HUES6 (cell line): ENCODE data around the gene ARID4B.
"Not testable (repeated sequence)": the region's sequence is repeated elsewhere in the genome, so short reads cannot be mapped to it uniquely, and the experiment has no call there.

Source experiments
- H3K27ac ChIP-seq: 2 replicates; pipeline ENCODE4 v1.7.0; 2013; ENCODE audit warnings: low read depth, mild to moderate bottlenecking, low read length, inconsistent platforms
- H3K27me3 ChIP-seq: 2 replicates; pipeline ENCODE4 v1.6.1; 2013; ENCODE audit warnings: low read length; ENCODE audit not compliant: control insufficient read depth, insufficient read depth
- H3K36me3 ChIP-seq: 2 replicates; pipeline ENCODE4 v1.6.1; 2013; ENCODE audit warnings: low read length; ENCODE audit not compliant: control insufficient read depth, insufficient read depth
- H3K4me1 ChIP-seq: 2 replicates; pipeline ENCODE4 v1.6.1; 2013; ENCODE audit warnings: low read length; ENCODE audit not compliant: control insufficient read depth, insufficient read depth
- H3K4me3 ChIP-seq: 2 replicates; pipeline ENCODE4 v1.5.1; 2013; ENCODE audit warnings: low read depth, low read length
- H3K9ac ChIP-seq: one replicate; pipeline ENCODE4 v1.6.1; 2013; ENCODE audit warnings: mild to moderate bottlenecking, low read length
- H3K9me3 ChIP-seq: 2 replicates; pipeline ENCODE4 v1.6.1; 2013; ENCODE audit warnings: low read depth, low read length; ENCODE audit not compliant: control insufficient read depth, insufficient read depth

ARID4B gene

DNA sequence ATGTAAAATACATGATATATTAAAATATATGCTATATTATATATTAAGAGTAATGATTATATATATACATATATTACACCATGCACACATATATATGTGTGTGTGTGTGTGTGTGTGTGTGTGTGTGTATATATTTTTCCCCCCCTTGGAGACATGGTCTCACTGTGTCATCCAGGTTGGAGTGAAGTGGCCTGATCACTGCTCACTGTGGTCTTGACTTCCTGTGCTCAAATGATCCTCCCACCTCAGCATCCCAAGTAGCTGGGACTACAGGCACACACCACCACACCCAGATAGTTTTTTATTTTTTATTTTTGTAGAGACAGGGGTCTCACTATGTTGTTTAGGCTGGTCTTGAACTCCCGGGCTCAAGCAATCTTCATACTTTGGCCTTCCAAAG lies 112.5 kb downstream of the ARID4B start:
- Histone ChIP-seq H3K27me3 (no peaks in the 10 kb centered on the region), H3K4me1 (no peaks in the 10 kb centered on the region), H3K9ac (no peak overlapping the region), H3K4me3 (no peak overlapping the region), H3K27ac (no peak overlapping the region), H3K36me3 (peaks cover 40% of the 10 kb centered on the region), H3K9me3 (no peaks in the 10 kb centered on the region)

DNA sequence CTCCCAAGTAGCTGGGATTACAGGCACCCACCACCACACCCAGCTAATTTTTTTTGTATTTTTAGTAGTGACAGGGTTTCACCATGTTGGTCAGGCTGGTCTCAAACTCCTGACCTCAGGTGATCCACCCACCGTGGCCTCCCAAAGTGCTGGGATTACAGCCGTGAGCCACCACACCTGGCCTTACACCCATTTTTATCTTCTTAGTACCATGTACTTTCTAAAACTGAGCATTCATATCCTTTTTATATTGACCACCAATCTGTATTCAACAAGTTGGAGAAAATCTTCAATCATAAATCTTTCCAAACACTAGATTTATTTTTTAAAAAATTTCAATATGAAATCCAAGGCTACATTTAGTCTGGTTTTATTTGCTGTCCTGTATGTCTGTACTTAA lies 113.0 kb downstream of the ARID4B start:
- not testable (repeated sequence) for H3K9ac ChIP-seq, H3K27me3 ChIP-seq, H3K27ac ChIP-seq, H3K4me1 ChIP-seq, H3K9me3 ChIP-seq, H3K4me3 ChIP-seq
- H3K36me3 ChIP-seq, result peaks cover 43% of the 10 kb centered on the region

- Histone ChIP-seq H3K4me1 (no peaks in the 10 kb centered on the region), H3K9ac (no peak overlapping the region), H3K4me3 (no peak overlapping the region), H3K9me3 (no peaks in the 10 kb centered on the region), H3K36me3 (peaks cover 46% of the 10 kb centered on the region), H3K27ac (no peak overlapping the region), H3K27me3 (no peaks in the 10 kb centered on the region)
Observed at GRCh38 chr1:235213752-235214151, 114.2 kb downstream of the ARID4B start.

DNA sequence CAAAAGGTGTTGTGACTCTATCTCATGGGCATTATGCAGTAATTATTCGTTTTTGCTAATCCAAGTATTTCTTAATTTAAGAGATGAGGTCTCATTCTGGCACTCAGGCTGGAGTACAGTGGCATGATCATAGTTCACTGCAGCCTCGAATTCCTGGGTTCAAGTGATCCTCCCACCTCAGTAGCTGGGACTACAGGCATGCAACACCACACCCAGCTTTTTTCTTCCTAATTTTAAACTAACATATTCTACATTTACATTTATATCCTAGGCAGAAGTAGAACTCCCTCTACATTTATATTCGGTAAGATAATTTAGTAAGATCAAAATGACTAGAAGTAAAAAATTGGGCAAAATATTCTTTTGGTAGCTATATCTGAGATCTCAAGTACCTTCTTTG lies 116.5 kb downstream of the ARID4B start:
- no peak overlapping the region for H3K4me3 ChIP-seq
- H3K27me3 ChIP-seq, result no peaks in the 10 kb centered on the region
- no peaks in the 10 kb centered on the region for H3K9me3 ChIP-seq
- peaks cover 53% of the 10 kb centered on the region for H3K36me3 ChIP-seq
- no peak overlapping the region for H3K27ac ChIP-seq
- no peaks in the 10 kb centered on the region; the same call in 1 of the 2 replicates for H3K4me1 ChIP-seq
- H3K9ac ChIP-seq, result no peak overlapping the region

GRCh38 chr1:235207209-235207565 lies 120.8 kb downstream of the ARID4B start:
- Histone ChIP-seq H3K4me3 (no peak overlapping the region), H3K27me3 (no peaks in the 10 kb centered on the region), H3K27ac (no peak overlapping the region), H3K36me3 (peaks cover 35% of the 10 kb centered on the region), H3K4me1 (no peaks in the 10 kb centered on the region; the same call in 1 of the 2 replicates), H3K9me3 (no peaks in the 10 kb centered on the region), H3K9ac (no peak overlapping the region)

GRCh38 chr1:235206533-235207208 lies 121.3 kb downstream of the ARID4B start:
- Histone ChIP-seq H3K36me3 (peaks cover 30% of the 10 kb centered on the region), H3K4me3 (no peak overlapping the region), H3K9ac (no peak overlapping the region), H3K9me3 (no peaks in the 10 kb centered on the region), H3K27me3 (no peaks in the 10 kb centered on the region), H3K27ac (peak overlapping the region; percentile 28; the same call in 1 of the 2 replicates), H3K4me1 (no peaks in the 10 kb centered on the region; the same call in 1 of the 2 replicates)

DNA sequence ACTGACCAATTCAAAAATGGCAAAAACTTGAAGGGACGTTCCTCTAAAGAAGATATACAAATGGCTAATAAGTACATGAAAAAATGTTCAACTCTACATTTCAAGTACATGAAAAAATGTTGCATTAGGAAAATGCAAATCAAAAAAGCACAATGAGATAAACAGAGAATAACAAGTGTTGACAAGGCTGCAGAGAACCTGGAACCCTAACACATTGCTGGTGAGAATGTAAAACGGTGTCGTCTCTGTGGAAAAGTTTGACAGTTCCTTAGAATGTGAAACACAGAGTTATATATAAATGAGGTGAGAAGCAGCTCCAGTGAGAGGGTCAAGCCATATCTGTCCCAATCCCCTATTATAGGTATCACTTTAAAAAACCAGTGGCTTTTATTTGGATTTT lies 122.3 kb downstream of the ARID4B start:
- Histone ChIP-seq H3K9ac (no peak overlapping the region), H3K4me3 (no peak overlapping the region), H3K27me3 (no peaks in the 10 kb centered on the region), H3K4me1 (no peaks in the 10 kb centered on the region; the same call in 1 of the 2 replicates), H3K27ac (no peak overlapping the region), H3K36me3 (peaks cover 24% of the 10 kb centered on the region), H3K9me3 (no peaks in the 10 kb centered on the region)

DNA sequence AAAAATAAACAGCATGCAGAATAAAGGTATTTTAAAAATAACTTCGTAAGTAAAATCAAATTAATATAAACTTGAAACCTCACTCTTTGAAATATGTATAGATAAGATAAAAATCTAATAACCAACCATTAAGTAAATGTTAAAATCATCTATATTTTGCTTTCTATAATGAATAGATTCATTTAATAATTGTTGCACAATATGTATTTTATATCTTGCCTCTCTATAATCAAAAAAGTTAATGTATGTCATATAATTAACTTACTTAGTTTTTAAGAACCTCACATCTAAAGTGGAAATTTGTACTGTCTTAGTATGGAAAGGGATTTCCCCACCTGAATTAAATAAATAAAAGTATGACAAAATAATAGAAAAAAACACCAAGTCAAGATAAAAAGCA lies 124.6 kb downstream of the ARID4B start:
- Histone ChIP-seq H3K36me3 (peaks cover 9% of the 10 kb centered on the region), H3K27me3 (no peaks in the 10 kb centered on the region), H3K9ac (no peak overlapping the region), H3K9me3 (no peaks in the 10 kb centered on the region), H3K27ac (no peak overlapping the region), H3K4me3 (no peak overlapping the region), H3K4me1 (no peaks in the 10 kb centered on the region; the same call in 1 of the 2 replicates)

- H3K4me1 ChIP-seq, H3K9ac ChIP-seq, H3K27ac ChIP-seq, H3K27me3 ChIP-seq, H3K4me3 ChIP-seq, H3K36me3 ChIP-seq, H3K9me3 ChIP-seq: not testable (repeated sequence)
Observed at GRCh38 chr1:235202447-235202846, 125.5 kb downstream of the ARID4B start.

DNA sequence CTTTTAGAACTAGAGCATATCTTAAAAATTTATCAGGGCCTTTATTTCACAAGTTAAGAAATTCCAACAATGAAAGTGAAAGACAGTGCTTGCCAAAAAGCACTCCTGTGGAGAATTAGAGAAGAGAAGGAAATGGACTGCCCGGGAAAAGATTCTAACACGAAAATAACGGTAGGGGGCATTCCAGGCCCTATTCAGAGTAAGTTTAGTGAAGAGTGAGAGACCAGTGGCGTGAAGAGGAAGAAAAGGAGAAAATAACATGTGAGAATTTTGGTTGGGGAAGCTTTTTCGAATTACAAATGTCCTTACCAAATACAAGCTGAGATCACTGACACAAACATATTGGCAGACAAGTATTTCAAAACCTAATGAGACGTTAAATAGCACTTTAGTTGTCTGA lies 128.5 kb downstream of the ARID4B start:
- Histone ChIP-seq H3K9me3 (no peaks in the 10 kb centered on the region), H3K36me3 (peaks cover 22% of the 10 kb centered on the region), H3K4me1 (no peaks in the 10 kb centered on the region), H3K27me3 (no peaks in the 10 kb centered on the region), H3K9ac (no peak overlapping the region), H3K4me3 (no peak overlapping the region), H3K27ac (peak overlapping the region; percentile 10; the same call in 1 of the 2 replicates)

GRCh38 chr1:235190431-235190830 lies 137.5 kb downstream of the ARID4B start:
- H3K9me3 ChIP-seq, result no peaks in the 10 kb centered on the region
- H3K4me1 ChIP-seq, result no peaks in the 10 kb centered on the region
- H3K9ac ChIP-seq, result no peak overlapping the region
- H3K27me3 ChIP-seq, result no peaks in the 10 kb centered on the region
- no peak overlapping the region for H3K4me3 ChIP-seq
- peaks cover 45% of the 10 kb centered on the region for H3K36me3 ChIP-seq
- H3K27ac ChIP-seq, result no peak overlapping the region
